Naive B cell (primary cell): ENCODE measurements around the gene NRP2. TPM values are rescaled to one million over a fixed set of nuclear protein-coding genes. Genes with fewer than 3 reads are reported as not detected.
A peak's percentile ranks its signal among the peaks of the same experiment; 100 is the strongest.

Experiments
- ATAC-seq, 2 donors: fragments of 150-1000 bp; cut with Tn5 transposase; 2 replicates each; pipeline ENCODE4 v1.10.0; 2021; ENCODE audit warnings: low read depth in 2 of 2, mild to moderate bottlenecking in 2 of 2, moderate library complexity in 2 of 2
- DNase-seq: peaks from one replicate; pipeline ENCODE4 v3.0.0; 2022
- H3K27ac Mint-ChIP-seq, 6 donors: one replicate each; pipeline ENCODE4 v1.8.0; 2020 to 2022; ENCODE audit warnings: mild to moderate bottlenecking in 6 of 6, mixed read lengths in 6 of 6, moderate library complexity in 5 of 6, inconsistent platforms in 2 of 6
- H3K27me3 Mint-ChIP-seq, 3 donors: one replicate each; pipeline ENCODE4 v1.8.0; 2021 to 2022; ENCODE audit warnings: mixed read lengths in 3 of 3, mild to moderate bottlenecking in 1 of 3
- H3K36me3 Mint-ChIP-seq, 2 donors: one replicate each; pipeline ENCODE4 v1.8.0; 2020 to 2022; ENCODE audit warnings: mixed read lengths in 2 of 2, inconsistent platforms in 1 of 2, mild to moderate bottlenecking in 1 of 2
- H3K4me1 Mint-ChIP-seq, 3 donors: one replicate each; pipeline ENCODE4 v1.8.0; 2020 to 2022; ENCODE audit warnings: mixed read lengths in 3 of 3, inconsistent platforms in 1 of 3, mild to moderate bottlenecking in 1 of 3, moderate library complexity in 1 of 3
- H3K4me3 Mint-ChIP-seq, 8 donors: one replicate each; pipeline ENCODE4 v1.8.0; 2020 to 2022; ENCODE audit warnings: mild to moderate bottlenecking in 8 of 8, mixed read lengths in 8 of 8, moderate library complexity in 8 of 8, inconsistent platforms in 2 of 8
- H3K9me3 Mint-ChIP-seq, 7 donors: one replicate each; pipeline ENCODE4 v1.8.0; 2020 to 2022; ENCODE audit warnings: mixed read lengths in 7 of 7, mild to moderate bottlenecking in 5 of 7, inconsistent platforms in 2 of 7, moderate library complexity in 1 of 7
- polyA plus RNA-seq, 6 donors: library from polyadenylated mRNA; unstranded; fragments of 300-500 nt; fragmentation: Illumina TruSeq; gene quantifications; one replicate each; pipeline ENCODE4 v1.2.3, GENCODE V29; 2021; ENCODE audit warnings: low read depth in 6 of 6

NRP2 gene
- polyA plus RNA-seq, 6 donors from 2014 or later = 0.49 to 7.6 (median 2.0) TPM

GRCh38 chr2:205684871-205685313, 2.6 kb downstream of the NRP2 start:
- Mint-ChIP-seq H3K4me1 (peaks cover 51 to 60% (median 59%) of the 10 kb centered on the region in 3 donors), H3K27me3 (peaks cover 26 to 67% (median 28%) of the 10 kb centered on the region in 3 donors), H3K36me3 (no peaks in the 10 kb centered on the region), H3K27ac (peak overlapping the region in 1 of 6 donors; percentile 38), H3K4me3 (peak overlapping the region; percentile 80 to 93 (median 92)), H3K9me3 (no peaks in the 10 kb centered on the region)
- DNase-seq (no peak), ATAC-seq (no peak)

GRCh38 chr2:205685314-205686055, 3.2 kb downstream of the NRP2 start:
- peaks cover 23 to 61% (median 27%) of the 10 kb centered on the region in 3 donors for H3K27me3 Mint-ChIP-seq
- peak overlapping the region in 3 of 6 donors; percentile 31 to 86 (median 34) for H3K27ac Mint-ChIP-seq
- peak overlapping the region; percentile 85 to 93 (median 92) for H3K4me3 Mint-ChIP-seq
- peak in 1 of 2 donors; percentile 2 for ATAC-seq
- DNase-seq = no peak
- peaks cover 45 to 54% (median 53%) of the 10 kb centered on the region in 3 donors for H3K4me1 Mint-ChIP-seq
- no peaks in the 10 kb centered on the region for H3K9me3 Mint-ChIP-seq
- H3K36me3 Mint-ChIP-seq = no peaks in the 10 kb centered on the region

DNA sequence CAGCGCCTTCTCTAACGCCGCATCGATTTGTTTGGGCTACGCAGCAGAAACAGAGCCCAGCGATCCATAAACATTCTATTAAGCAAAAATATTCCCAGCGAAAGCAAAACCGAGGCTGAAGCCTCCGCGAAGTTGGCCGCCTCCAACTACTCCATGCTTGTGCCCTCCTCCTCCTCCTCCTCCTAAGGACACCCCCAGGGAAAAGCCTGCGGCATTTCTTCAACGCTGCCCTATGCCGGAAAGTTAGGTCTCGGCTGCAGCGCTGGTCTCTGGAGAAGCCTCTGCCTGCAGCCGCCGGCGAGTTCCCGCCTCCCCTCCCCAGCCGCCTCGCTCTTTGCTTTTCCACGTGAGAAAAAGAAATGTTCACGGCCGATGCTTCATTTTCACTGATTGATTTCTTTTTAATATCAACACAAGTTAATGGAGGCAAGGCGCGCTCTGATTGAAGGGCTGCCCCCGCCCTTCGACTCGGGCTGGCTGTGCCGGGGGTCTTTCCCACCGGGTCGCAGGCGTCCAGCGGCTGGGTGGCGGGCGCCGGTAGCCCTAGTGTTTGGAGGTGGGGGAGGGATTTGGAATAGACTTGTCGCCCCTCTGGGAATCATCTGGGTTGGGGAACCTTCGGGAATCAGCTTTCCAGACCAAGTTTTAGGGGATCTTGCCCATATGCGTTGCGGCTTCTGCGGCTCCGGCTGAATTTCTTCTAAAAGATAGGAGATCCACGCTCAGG, 3.9 kb downstream of the NRP2 start:
- no peak for DNase-seq
- H3K4me1 Mint-ChIP-seq = peaks cover 42 to 50% (median 50%) of the 10 kb centered on the region in 3 donors
- peak overlapping the region; percentile 85 to 93 (median 92) for H3K4me3 Mint-ChIP-seq
- H3K27ac Mint-ChIP-seq = peak overlapping the region in 3 of 6 donors; percentile 31 to 65 (median 47)
- ATAC-seq = no peak
- H3K36me3 Mint-ChIP-seq = no peaks in the 10 kb centered on the region
- H3K9me3 Mint-ChIP-seq = no peaks in the 10 kb centered on the region
- H3K27me3 Mint-ChIP-seq = peaks cover 23 to 57% (median 27%) of the 10 kb centered on the region in 3 donors

GRCh38 chr2:205686783-205687640, 4.7 kb downstream of the NRP2 start:
- Mint-ChIP-seq H3K4me3 (peak overlapping the region; percentile 85 to 93 (median 92)), H3K36me3 (no peaks in the 10 kb centered on the region), H3K27ac (no peak overlapping the region), H3K27me3 (peaks cover 19 to 56% (median 31%) of the 10 kb centered on the region in 3 donors), H3K4me1 (peaks cover 36 to 43% (median 42%) of the 10 kb centered on the region in 3 donors), H3K9me3 (no peaks in the 10 kb centered on the region)
- ATAC-seq = no peak
- no peak for DNase-seq

GRCh38 chr2:205687641-205687956, 5.3 kb downstream of the NRP2 start:
- ATAC-seq (no peak), DNase-seq (no peak)
- Mint-ChIP-seq H3K27me3 (peaks cover 19 to 58% (median 33%) of the 10 kb centered on the region in 3 donors), H3K36me3 (no peaks in the 10 kb centered on the region), H3K4me3 (peak overlapping the region in 3 of 8 donors; percentile 12 to 92 (median 50)), H3K27ac (no peak overlapping the region), H3K4me1 (peaks cover 32 to 42% (median 37%) of the 10 kb centered on the region in 3 donors), H3K9me3 (no peaks in the 10 kb centered on the region)

DNA sequence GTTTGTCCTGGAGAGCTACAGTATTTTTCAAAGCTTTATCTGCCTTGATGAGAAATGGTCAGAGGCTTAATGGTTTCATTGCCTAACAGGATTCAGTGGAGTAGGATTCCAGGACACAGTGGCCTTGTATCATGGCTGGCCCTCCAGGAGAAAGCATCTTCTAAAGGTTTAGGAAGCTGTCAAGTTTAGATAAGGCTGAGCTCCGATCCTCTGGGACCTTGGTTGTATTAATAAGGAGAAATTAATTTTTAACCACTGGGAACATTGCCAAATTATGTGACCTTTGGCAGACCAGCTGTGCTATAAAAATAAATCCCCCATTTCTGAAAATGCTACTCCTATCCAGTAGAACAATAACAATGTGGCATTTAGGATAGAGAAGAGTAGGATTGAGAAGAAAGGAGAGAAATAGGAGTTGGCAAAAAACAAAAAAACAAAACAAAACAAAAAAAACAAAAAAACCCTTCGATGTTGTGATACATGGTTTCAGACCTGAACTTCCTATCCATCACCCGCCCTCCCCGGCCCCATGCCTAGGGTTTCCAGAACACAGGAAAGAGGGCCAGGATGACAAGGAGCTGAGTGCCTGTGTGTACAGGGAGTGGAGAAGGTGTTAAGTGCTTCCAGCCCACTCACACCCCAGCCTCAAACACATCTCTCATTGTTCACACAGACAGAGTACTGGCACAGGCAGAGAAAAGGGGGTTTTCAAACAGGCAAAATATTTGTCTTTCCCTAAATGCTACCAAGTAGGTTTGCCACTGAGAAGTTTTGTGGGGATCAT, 6.3 kb downstream of the NRP2 start:
- Mint-ChIP-seq H3K27ac (no peak overlapping the region), H3K9me3 (no peaks in the 10 kb centered on the region), H3K36me3 (no peaks in the 10 kb centered on the region), H3K4me1 (peaks cover 25 to 32% (median 28%) of the 10 kb centered on the region in 3 donors), H3K4me3 (peak overlapping the region in 1 of 8 donors; percentile 0), H3K27me3 (peaks cover 13 to 49% (median 32%) of the 10 kb centered on the region in 3 donors)
- no peak for DNase-seq
- no peak for ATAC-seq

GRCh38 chr2:205689820-205690219, 7.5 kb downstream of the NRP2 start:
- Mint-ChIP-seq H3K4me1 (peaks cover 14 to 22% (median 20%) of the 10 kb centered on the region in 3 donors), H3K9me3 (no peaks in the 10 kb centered on the region), H3K27ac (no peak overlapping the region), H3K36me3 (no peaks in the 10 kb centered on the region), H3K27me3 (peaks cover 7 to 37% (median 24%) of the 10 kb centered on the region in 3 donors), H3K4me3 (peak overlapping the region in 1 of 8 donors; percentile 0)
- DNase-seq (no peak), ATAC-seq (no peak)

- no peak overlapping the region for H3K4me3 Mint-ChIP-seq
- peaks cover 4 to 16% (median 15%) of the 10 kb centered on the region in 3 donors for H3K27me3 Mint-ChIP-seq
- no peaks in the 10 kb centered on the region for H3K36me3 Mint-ChIP-seq
- no peaks in the 10 kb centered on the region for H3K9me3 Mint-ChIP-seq
- DNase-seq (no peak), ATAC-seq (no peak)
- peak overlapping the region in 2 of 6 donors; percentile 28 to 54 for H3K27ac Mint-ChIP-seq
- peaks cover 0 to 11% (median under 1%) of the 10 kb centered on the region in 3 donors for H3K4me1 Mint-ChIP-seq
Observed at GRCh38 chr2:205692104-205692503, 9.8 kb downstream of the NRP2 start.

- peaks cover 4 to 14% (median 12%) of the 10 kb centered on the region in 3 donors for H3K27me3 Mint-ChIP-seq
- H3K4me1 Mint-ChIP-seq = peaks cover 2 to 20% (median 3%) of the 10 kb centered on the region in 3 donors
- H3K27ac Mint-ChIP-seq = peak overlapping the region in 2 of 6 donors; percentile 33 to 36
- no peak for ATAC-seq
- H3K36me3 Mint-ChIP-seq = no peaks in the 10 kb centered on the region
- no peak overlapping the region for H3K4me3 Mint-ChIP-seq
- H3K9me3 Mint-ChIP-seq = no peaks in the 10 kb centered on the region
- DNase-seq = no peak
Observed at GRCh38 chr2:205694256-205694655, 12.0 kb downstream of the NRP2 start.

DNA sequence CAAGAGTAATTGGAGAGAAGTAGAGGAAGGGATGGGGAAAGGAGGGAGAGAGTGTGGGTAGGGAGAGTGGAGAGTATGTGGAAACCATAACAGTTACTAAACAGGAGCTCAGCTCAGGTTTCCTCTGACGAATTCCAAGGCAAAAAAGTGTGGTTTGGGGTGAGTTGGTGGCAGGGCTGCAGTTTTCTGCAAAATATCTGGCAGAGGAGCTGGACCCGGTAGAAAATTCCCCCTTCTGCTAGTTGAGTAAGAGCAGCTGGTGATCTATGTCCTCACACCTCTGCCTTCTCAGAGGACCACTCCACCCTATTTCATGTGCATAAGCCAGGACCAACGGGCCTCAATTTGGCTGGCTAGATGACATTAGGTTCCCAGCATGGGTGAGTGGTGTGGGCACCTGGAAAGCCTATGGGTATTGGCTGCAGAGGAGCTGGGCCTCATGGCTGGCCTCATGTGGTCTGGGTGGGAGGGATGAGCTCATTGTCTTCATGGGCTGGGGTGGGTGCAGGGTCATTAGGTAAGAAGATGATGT, 13.2 kb downstream of the NRP2 start:
- H3K4me3 Mint-ChIP-seq = no peak overlapping the region
- H3K36me3 Mint-ChIP-seq = no peaks in the 10 kb centered on the region
- ATAC-seq (no peak), DNase-seq (no peak)
- H3K9me3 Mint-ChIP-seq = no peaks in the 10 kb centered on the region
- H3K27me3 Mint-ChIP-seq = peaks cover 0 to 6% (median 6%) of the 10 kb centered on the region in 3 donors
- H3K4me1 Mint-ChIP-seq = peaks cover 15 to 33% (median 16%) of the 10 kb centered on the region in 3 donors
- peak overlapping the region in 3 of 6 donors; percentile 36 to 67 (median 63) for H3K27ac Mint-ChIP-seq

GRCh38 chr2:205696331-205696926, 14.1 kb downstream of the NRP2 start:
- Mint-ChIP-seq H3K27ac (peak overlapping the region in 1 of 6 donors; percentile 4), H3K27me3 (peaks cover 0 to 6% (median 6%) of the 10 kb centered on the region in 3 donors), H3K4me3 (no peak overlapping the region), H3K36me3 (no peaks in the 10 kb centered on the region), H3K4me1 (peaks cover 17 to 35% (median 22%) of the 10 kb centered on the region in 3 donors), H3K9me3 (no peaks in the 10 kb centered on the region)
- DNase-seq (no peak), ATAC-seq (no peak)
